GM12878 (cell line): ENCODE results near the gene FARS2.

Experiments used
- ATF2 ChIP-seq: IDR thresholded peaks from 2 replicates; pipeline ENCODE4 v1.6.1; 2012; ENCODE audit warnings: low read length, inconsistent platforms
- CHD2 ChIP-seq: IDR thresholded peaks from 2 replicates; pipeline ENCODE4 v1.6.1; 2011; ENCODE audit warnings: low read depth, low read length, improper control_type of control experiment, borderline replicate concordance
- CTCF ChIP-seq, 3 experiments: IDR thresholded peaks in 2 of 3; conservative IDR thresholded peaks in 1 of 3; 2 replicates each; pipeline ENCODE4 v1.5.1; 2011; ENCODE audit warnings: low read depth in 3 of 3, low read length in 3 of 3, mild to moderate bottlenecking in 3 of 3, control low read depth in 2 of 3, moderate library complexity in 2 of 3, inconsistent platforms in 1 of 3, mixed read lengths in 1 of 3; ENCODE audit not compliant: control insufficient read depth in 2 of 3, insufficient read depth in 1 of 3; ENCODE audit errors: extremely low read depth in 1 of 3
- DPF2 ChIP-seq: fragments of 450-650 bp; IDR thresholded peaks from 2 replicates; pipeline ENCODE4 v1.6.1; 2017; ENCODE audit warnings: mild to moderate bottlenecking
- E2F4 ChIP-seq: IDR thresholded peaks from 2 replicates; pipeline ENCODE4 v1.6.1; 2012; ENCODE audit warnings: low read depth, low read length, improper control_type of control experiment
- EZH2 ChIP-seq: IDR thresholded peaks from 2 replicates; pipeline ENCODE4 v1.6.1; 2012; ENCODE audit warnings: low read depth, mild to moderate bottlenecking, control low read depth, inconsistent platforms, low read length, borderline replicate concordance; ENCODE audit not compliant: control insufficient read depth
- FOXM1 ChIP-seq: IDR thresholded peaks from 2 replicates; pipeline ENCODE4 v1.6.1; 2012; ENCODE audit warnings: low read depth, mild to moderate bottlenecking, inconsistent platforms, low read length, moderate library complexity
- JUNB ChIP-seq: IDR thresholded peaks from 2 replicates; pipeline ENCODE4 v1.6.1; 2016; ENCODE audit warnings: antibody characterized with exemption, mild to moderate bottlenecking
- POLR2AphosphoS5 ChIP-seq: IDR thresholded peaks from 2 replicates; pipeline ENCODE4 v1.6.1; 2011; ENCODE audit warnings: mild to moderate bottlenecking, low read length, inconsistent platforms
- RB1 ChIP-seq: fragments of 450-650 bp; formaldehyde crosslinking; IDR thresholded peaks from 2 replicates; pipeline ENCODE4 v1.6.1; 2017; ENCODE audit warnings: mild to moderate bottlenecking, borderline replicate concordance
- RELB ChIP-seq: fragments of 450-650 bp; IDR thresholded peaks from 2 replicates; pipeline ENCODE4 v1.6.1; 2017; ENCODE audit warnings: low read depth, mild to moderate bottlenecking, moderate library complexity
- SMARCA5 ChIP-seq: fragments of 450-650 bp; IDR thresholded peaks from 2 replicates; pipeline ENCODE4 v1.6.1; 2017; ENCODE audit warnings: mild to moderate bottlenecking
- SMC3 ChIP-seq: IDR thresholded peaks from 2 replicates; pipeline ENCODE4 v1.6.1; 2011; ENCODE audit warnings: low read length, improper control_type of control experiment, borderline replicate concordance
- USF1 ChIP-seq: IDR thresholded peaks from 2 replicates; pipeline ENCODE4 v1.6.1; 2011; ENCODE audit warnings: borderline replicate concordance, low read depth, mild to moderate bottlenecking, moderate library complexity, mixed read lengths, low read length; ENCODE audit not compliant: insufficient read depth; ENCODE audit errors: extremely low read length

- no peak for TF ChIP-seq CTCF (IDR thresholded peaks at IDR 0.05 in 2 of 3, conservative IDR thresholded peaks at IDR 0.05 in 1 of 3; ENCODE audit: control insufficient read depth in 2 of 3, extremely low read depth in 1 of 3, insufficient read depth in 1 of 3, low read depth in 3 of 3, low read length in 3 of 3)
- no peak for TF ChIP-seq SMARCA5
- TF ChIP-seq RB1, result no peak
- TF ChIP-seq JUNB, result no peak
- TF ChIP-seq ATF2, result no peak
- no peak for TF ChIP-seq FOXM1
- no peak for TF ChIP-seq EZH2
- no peak for TF ChIP-seq USF1
- no peak for TF ChIP-seq RELB
- no peak for TF ChIP-seq POLR2AphosphoS5
- no peak for TF ChIP-seq E2F4
- TF ChIP-seq SMC3, result no peak
- no peak for TF ChIP-seq DPF2
- TF ChIP-seq CHD2, result no peak
Observed at GRCh38 chr6:5536644-5537043, 275.3 kb downstream of the FARS2 start.
